ENCODE data around the gene RGS10.
"Not testable (repeated sequence)": the region's sequence is repeated elsewhere in the genome, so short reads cannot be mapped to it uniquely, and the experiment has no call there.

RGS10 gene

DNA sequence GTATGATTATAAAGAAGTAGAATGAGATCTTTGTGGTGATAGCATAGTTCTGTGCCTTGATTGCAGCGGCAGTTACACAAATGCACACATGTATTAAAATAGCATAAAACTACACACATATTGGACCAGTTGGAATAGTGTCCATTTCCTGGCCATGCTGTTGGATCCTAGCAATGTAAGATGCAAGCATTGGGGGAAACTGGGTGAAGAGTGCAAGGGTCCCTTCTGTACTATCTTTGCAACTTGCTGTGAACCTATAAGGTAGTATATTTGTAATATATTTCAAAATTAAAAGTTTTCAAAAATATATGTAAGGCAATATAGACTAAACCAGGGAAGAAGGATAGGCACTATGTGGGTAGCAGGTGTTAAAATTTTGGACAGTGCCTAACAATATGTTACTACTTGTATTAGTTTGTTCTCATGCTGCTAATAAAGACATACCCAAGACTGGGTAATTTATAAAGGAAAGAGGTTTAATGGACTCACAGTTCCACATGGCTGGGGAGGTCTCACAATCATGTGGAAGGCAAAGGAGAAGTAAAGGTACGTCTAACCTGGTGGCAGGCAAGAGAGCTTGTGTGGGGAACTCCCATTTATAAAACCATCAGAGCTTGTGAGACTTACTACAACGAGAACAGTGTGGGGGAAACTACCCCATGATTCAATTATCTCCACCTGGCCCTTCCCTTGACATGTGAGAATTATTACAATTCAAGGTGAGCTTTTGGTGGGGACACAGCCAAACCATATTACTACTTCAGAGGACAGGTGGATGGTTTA lies 71.4 kb downstream of the RGS10 start:
- no peak for DNase-seq

DNA sequence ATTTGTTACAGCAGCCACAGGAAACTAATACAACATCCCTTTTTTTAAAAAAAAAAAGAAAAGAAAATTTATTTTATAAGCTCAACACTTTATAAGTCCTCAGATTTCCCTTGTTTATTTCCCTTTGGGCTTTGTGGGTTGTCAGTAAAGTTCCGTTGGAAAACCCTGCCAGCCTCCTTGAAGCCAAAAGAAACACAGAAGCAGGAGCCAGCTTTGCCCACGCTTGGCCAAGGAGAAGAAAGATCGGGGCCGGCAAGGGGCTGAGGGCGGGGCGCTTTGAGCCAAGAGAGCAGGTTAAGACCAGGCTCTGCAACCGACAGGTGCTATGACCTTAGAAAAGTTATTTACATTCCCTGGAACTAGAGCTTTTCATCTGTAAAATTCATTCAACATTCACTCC lies 72.7 kb downstream of the RGS10 start:
- DNase-seq: no peak

- no peak for DNase-seq
Measured at GRCh38 chr10:119469325-119469707, 73.2 kb downstream of the RGS10 start.

- DNase-seq: no peak
Measured at GRCh38 chr10:119468542-119469324, 73.8 kb downstream of the RGS10 start.

DNA sequence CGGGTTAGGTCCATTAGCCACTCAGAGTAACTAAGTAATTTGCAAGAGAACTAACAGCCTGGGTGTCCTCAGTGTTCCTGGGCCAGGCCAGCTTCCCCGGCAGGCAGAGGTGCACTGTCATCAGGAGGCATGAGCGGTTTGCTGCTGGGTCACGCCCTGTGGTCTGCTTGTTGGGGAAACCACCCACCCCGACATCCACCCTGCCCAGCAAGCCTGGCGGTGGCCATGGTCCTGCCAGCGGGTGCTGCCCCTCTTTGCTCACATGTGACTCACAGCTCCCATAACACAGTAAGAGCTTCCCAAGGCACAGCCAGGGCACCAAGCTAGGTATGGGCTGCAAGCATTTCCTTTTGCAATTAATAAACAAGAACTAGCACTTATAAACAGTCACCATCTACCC lies 75.9 kb downstream of the RGS10 start:
- DNase-seq: no peak

DNA sequence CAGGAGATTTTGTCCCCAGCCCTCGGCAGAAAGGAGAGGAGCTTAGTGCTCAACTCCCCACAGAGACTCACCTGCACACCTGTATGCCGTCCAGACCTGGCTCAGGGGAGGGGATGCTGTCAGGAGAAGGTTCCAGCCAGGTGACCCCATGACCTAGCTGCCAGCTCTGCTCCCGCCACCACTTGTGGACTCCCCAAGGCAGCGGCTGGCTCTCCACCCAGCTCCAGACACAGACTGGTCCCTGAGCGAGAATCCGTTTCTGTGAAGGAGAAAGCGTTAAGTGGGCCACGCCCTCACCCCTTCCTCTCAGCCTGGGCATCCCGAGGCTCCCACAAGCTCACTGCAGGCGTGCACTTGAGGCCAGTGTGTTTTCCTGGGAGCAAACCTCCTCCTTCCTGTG lies 76.4 kb downstream of the RGS10 start:
- DNase-seq: no peak

GRCh38 chr10:119465085-119465484 lies 77.4 kb downstream of the RGS10 start:
- no peak for DNase-seq

GRCh38 chr10:119463195-119463594 lies 79.3 kb downstream of the RGS10 start:
- not testable (repeated sequence) for DNase-seq

DNA sequence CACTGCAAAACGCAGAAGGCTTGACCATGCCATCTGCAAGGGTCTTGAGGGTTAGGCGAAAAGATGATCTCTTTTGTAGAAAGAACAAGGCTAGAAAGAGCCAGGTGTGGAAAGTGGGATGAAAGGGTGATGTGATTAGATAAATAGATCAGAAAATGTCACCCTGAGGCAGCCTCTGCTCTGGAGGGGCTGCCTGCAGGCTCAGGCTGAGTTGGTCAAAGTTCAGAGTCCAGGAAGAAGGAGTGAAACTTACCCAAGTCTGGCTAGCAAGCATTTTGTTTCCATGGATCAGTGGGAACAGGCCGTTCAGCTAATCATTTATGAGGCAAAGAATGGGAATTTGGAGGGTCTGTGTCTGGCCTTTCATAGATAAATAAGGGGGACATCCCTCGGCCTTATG lies 79.7 kb downstream of the RGS10 start:
- DNase-seq: no peak

- DNase-seq: no peak
Measured at GRCh38 chr10:119461923-119462322, 80.6 kb downstream of the RGS10 start.

DNA sequence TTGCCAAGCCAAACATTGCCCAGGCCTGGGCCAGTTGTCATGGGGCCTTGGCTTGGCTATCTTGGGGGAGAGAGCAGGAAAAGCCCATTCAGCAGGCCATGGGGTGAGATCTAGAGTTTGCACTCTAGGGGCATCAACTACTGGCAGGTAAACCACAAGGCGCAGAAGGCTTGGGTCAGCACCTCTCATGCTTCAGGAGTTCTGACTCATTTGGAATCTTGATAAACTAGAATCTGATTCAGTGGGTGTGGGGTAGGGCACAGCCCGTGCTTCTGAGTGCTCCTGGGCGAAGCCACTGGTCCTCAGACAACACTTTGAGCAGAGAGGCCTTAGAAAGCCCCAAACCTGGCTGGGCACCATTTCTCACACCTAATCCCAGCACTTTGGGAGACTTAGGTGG lies 81.1 kb downstream of the RGS10 start:
- DNase-seq: no peak

DNA sequence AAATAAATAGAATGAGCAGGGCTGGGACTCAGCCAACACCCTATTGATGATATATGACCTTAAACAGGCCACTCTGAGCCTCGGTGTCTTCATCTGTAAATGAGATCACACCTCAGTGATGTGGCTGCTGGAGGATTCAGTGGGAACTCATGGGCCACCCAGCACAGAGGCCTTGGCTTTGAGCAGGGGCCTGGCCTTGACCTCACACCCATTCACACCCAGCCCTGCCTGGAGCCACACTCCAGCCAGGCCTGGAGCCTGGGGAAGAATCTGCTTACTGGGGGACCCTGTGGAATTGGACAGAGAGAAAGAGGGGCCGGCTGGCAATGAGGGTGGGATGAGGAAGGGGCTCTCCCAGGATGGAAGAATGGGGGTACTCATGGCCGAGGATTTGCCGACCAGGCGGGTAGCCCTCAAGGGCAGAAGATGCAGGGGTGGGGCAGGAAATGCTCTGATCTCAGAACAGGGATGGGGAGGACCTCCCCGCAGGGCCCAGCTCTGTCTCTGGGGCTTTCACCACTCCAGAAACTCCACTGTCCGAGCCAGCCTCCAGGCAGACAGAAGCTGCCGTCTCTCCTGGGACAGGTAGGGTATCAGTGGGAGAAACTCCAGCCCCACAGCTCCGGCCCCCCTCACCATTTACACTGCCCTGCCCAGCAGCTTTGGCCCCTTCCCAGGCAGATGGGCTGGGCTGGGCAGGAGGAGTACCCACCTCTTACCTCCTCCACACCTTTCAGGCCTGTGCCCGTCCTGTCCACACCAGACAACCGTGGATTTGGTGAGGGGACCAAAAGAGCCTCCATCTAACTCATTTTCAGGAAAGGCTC lies 81.9 kb downstream of the RGS10 start:
- DNase-seq: no peak

DNA sequence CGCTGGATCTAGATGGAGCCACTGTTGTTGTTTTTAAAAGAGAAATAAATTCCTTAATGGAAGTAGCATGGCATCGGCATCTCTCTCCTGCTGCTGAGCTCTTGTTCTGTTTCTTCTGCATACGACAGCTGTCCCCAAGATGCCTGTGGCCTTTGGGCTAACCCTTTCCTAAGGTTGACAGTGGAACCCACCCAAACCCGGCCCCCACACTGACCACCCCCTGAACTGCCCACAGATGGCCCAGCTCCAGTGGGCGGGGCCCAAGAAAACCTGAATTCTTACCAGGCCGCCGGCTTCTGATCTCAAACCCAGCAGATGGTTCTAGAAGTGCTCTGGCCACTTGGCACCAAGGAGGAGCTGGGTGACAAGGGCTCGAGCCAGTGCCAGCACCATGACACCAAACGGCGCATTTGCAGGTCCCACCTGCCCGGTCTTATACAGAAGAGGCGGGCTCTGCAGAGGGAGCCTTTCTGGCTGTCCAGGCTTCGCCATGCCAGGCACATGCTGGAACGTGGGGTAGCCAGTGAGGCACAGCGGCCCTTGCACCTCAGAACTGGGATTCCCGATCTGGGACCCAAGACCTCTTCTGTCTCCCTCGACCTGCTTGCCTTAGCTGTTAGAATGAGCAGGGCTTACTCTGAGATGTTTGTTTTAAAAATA lies 82.7 kb downstream of the RGS10 start:
- DNase-seq: no peak

- DNase-seq: no peak
Measured at GRCh38 chr10:119457966-119458766, 84.4 kb downstream of the RGS10 start.

GRCh38 chr10:119456435-119456810 lies 86.1 kb downstream of the RGS10 start:
- DNase-seq: no peak

DNA sequence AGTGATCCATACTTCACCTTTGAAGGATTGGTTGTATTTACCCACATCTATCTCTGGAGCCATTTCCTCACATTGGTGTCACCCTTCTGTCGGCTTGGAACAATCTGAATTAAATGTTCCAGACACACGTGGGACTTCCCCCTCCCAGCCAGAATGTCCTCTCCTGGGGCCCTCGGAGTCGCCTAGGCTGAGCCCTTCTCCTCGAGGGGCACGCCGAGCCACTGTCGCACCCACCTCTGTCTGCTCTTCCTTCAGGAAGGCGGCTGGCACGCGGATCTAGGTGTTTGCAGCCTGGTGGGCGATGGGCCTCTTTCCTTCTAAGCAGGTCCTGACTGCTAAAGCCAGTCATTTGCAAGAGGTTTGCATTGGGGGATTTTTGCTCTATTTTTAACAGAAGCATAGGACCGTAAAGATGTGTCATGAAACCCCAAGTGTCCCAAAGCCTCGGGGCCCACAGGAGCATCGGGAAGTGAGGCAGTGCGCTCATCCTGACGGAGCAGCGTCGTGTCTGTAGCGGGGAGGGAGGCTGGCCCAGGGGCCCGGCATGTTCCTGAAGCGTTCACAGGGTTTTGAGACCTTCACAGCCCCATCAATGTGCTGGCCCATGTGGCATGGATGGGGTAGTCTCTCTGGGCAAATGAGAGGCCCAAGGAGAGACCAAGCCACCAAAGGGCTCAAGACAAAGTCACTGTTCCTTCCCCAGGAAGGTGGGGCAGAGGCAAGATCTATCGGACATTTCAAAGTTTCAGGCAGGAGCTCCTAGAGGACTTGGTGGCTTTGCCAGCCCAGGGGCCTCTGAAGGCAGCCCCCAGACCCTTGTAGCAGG lies 86.7 kb downstream of the RGS10 start:
- no peak for DNase-seq

- DNase-seq: no peak
Measured at GRCh38 chr10:119454990-119455389, 87.5 kb downstream of the RGS10 start.

DNA sequence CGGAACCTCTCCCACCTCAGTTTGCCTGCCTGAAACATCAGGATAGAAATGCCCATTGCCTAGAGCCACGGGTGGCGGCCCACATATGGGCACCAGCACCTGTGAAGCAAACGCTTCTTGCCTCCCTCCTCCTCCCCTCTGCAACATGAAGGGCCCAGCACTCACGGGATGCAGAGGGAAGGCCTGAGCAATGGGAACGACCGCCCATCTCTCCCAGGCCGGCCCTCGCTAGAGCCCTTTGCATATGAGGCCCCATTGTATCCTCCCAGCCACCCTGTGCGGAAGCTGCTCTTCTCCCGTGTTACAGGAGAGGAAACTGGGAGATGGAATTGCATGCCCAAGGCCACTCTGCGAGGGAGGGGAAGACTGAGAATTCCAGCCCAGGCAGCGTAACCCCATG lies 88.2 kb downstream of the RGS10 start:
- DNase-seq: no peak

DNA sequence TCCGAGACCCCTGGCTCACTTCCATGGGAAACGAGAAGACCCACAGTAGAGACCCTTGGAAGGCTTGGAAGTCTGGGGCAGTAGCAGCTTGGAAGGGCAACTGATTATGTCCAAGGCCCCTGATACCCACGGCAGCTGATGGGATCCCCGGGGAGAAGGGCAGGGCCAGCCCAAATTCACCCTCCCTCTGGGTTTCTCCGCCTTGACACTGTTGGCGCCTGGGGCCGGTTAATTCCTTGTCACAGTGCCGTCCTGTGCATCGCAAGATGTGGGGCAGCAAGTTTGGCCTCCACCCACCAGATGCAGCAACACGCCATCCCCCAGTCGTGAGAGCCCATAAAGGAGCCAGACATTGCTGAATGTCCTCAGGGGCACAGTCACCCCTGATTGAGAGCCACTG lies 89.2 kb downstream of the RGS10 start:
- no peak for DNase-seq

DNA sequence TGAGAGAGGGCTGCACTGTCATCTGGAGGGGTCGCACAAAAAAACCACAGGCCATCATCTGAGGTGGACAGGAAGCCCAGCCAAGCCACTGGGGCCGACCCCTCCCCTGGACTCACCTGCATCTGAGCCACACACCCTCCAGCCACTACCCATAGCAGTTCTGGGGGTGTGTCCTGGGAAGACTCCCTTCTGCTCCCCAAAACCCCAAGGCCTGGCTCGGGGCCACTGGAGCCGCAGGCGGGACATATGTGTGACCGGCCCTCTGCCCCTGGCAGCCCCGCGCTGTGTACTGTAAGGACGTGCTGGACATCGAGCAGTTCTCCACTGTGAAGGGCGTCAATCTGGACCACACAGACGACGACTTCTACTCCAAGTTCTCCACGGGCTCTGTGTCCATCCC lies 90.1 kb downstream of the RGS10 start:
- DNase-seq: no peak

All from nucleus accumbens (tissue), 56 donors.